A673 (cell line): ENCODE data around the gene GM2A.

ENCODE experiments used
- EZH2 ChIP-seq: fragments of 200-600 bp; sonication (generic); IDR thresholded peaks from 2 replicates; pipeline ENCODE4 v1.6.1; 2017; ENCODE audit warnings: borderline replicate concordance, low read depth, mild to moderate bottlenecking, mixed read lengths, antibody characterized with exemption, low read length; ENCODE audit not compliant: poor library complexity, severe bottlenecking
- TF ChIP-seq, protein P1 (sequence below): fragments of 300-800, 200-600 bp; sonication (generic); conservative IDR thresholded peaks from 2 replicates; pipeline ENCODE4 v1.5.1; 2017; ENCODE audit warnings: low read depth, mild to moderate bottlenecking, antibody characterized with exemption, low read length, moderate library complexity, mixed read lengths

DNA sequence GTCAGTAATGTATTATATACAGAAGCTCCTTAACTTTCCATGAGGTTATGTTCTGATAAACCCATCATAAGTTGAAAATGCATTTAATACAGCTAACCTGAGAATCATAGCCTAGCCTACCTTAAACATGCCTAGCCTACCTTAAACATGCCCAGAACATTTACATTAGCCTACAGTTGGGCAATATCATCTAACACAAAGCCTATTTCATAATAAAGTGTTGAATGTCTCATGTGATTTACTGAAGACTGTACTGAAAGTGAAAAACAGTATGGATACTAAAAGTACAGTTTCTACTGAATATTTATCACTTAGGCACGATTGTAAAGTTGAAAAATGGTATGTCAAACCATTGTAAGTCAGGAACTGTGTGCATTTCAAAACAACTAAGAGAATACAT, 1.6 kb downstream of the GM2A start:
- TF ChIP-seq, protein P1, sequence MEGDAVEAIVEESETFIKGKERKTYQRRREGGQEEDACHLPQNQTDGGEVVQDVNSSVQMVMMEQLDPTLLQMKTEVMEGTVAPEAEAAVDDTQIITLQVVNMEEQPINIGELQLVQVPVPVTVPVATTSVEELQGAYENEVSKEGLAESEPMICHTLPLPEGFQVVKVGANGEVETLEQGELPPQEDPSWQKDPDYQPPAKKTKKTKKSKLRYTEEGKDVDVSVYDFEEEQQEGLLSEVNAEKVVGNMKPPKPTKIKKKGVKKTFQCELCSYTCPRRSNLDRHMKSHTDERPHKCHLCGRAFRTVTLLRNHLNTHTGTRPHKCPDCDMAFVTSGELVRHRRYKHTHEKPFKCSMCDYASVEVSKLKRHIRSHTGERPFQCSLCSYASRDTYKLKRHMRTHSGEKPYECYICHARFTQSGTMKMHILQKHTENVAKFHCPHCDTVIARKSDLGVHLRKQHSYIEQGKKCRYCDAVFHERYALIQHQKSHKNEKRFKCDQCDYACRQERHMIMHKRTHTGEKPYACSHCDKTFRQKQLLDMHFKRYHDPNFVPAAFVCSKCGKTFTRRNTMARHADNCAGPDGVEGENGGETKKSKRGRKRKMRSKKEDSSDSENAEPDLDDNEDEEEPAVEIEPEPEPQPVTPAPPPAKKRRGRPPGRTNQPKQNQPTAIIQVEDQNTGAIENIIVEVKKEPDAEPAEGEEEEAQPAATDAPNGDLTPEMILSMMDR: no peak
- TF ChIP-seq EZH2: no peak
